HG03571 (cell line): Measurements from ENCODE around the gene DPM2.

Experiments used
- ATAC-seq: cut with Tn5 transposase; IDR thresholded peaks from one replicate; pipeline ENCODE4 v1.9.1; 2021; ENCODE audit not compliant: unreplicated experiment

DPM2 gene

GRCh38 chr9:127920794-127921193, 16.9 kb downstream of the DPM2 start:
- ATAC-seq, result no peak

- no peak for ATAC-seq
These were observed 18.3 kb downstream of the DPM2 start for GRCh38 chr9:127919253-127919815.

GRCh38 chr9:127918183-127919107, 19.2 kb downstream of the DPM2 start:
- ATAC-seq, result no peak

GRCh38 chr9:127917603-127918002, 20.1 kb downstream of the DPM2 start:
- no peak for ATAC-seq

GRCh38 chr9:127916720-127917581, 20.7 kb downstream of the DPM2 start, which contains the start of gene ST6GALNAC4:
Gene ST6GALNAC4, minus strand, starts transcription at chr9:127917041. Its CDS starts 622 bp downstream, at chr9:127916419.
- ATAC-seq, result peak; percentile 47

GRCh38 chr9:127915801-127916719, 21.6 kb downstream of the DPM2 start:
- ATAC-seq, result no peak

GRCh38 chr9:127915325-127915752, 22.3 kb downstream of the DPM2 start:
- ATAC-seq, result no peak

GRCh38 chr9:127913682-127914081, 24.0 kb downstream of the DPM2 start:
- ATAC-seq, result no peak

GRCh38 chr9:127912882-127913281, 24.8 kb downstream of the DPM2 start:
- ATAC-seq, result no peak

- no peak for ATAC-seq
These were observed 25.4 kb downstream of the DPM2 start for GRCh38 chr9:127912296-127912695.

- ATAC-seq, result no peak
These were observed 26.9 kb downstream of the DPM2 start for GRCh38 chr9:127910613-127911205.

GRCh38 chr9:127909839-127910273, 27.8 kb downstream of the DPM2 start:
- ATAC-seq, result no peak

- ATAC-seq, result no peak
These were observed 29.1 kb downstream of the DPM2 start for GRCh38 chr9:127908660-127908926.

- ATAC-seq, result no peak
These were observed 29.6 kb downstream of the DPM2 start for GRCh38 chr9:127907867-127908659.

GRCh38 chr9:127905788-127906191, 31.9 kb downstream of the DPM2 start:
- no peak for ATAC-seq

GRCh38 chr9:127905004-127905728, 32.5 kb downstream of the DPM2 start:
- no peak for ATAC-seq

- ATAC-seq, result no peak
These were observed 33.1 kb downstream of the DPM2 start for GRCh38 chr9:127904561-127905003.
